ENCODE results near the gene RNLS. TPM values are rescaled to one million over a fixed set of nuclear protein-coding genes. Genes with fewer than 3 reads are reported as not detected.

The RNLS gene
- total RNA-seq, 2 donors from 2014 or later, result 21.7 to 31.8 TPM

GRCh38 chr10:88541116-88541626, 41.9 kb downstream of the RNLS start:
- Histone ChIP-seq H3K9me3 (no peaks in the 10 kb centered on the region), H3K36me3 (no peaks in the 10 kb centered on the region), H3K27me3 (replicated peaks; ENCODE audit: insufficient read depth) (no peaks in the 10 kb centered on the region), H3K4me3 (no peak overlapping the region), H3K4me1 (replicated peaks) (no peaks in the 10 kb centered on the region), H3K27ac (peak overlapping the region; percentile 40 to 57)
- WGBS, result 8% methylated on average over 5 of the region's 5 CpGs
- TF ChIP-seq POLR2A (IDR thresholded peaks at IDR 0.05), result no peak
- TF ChIP-seq CTCF (IDR thresholded peaks at IDR 0.05), result no peak
- peak; percentile 79 for TF ChIP-seq POLR2AphosphoS5 (IDR thresholded peaks at IDR 0.05)
- intact Hi-C loops (cut with DNase I), result no loop called here
- DNase-seq (ENCODE audit: low spot score), result no peak

- WGBS, result 30% methylated on average over 1 of the region's 1 CpG
- no peak for TF ChIP-seq POLR2A (IDR thresholded peaks at IDR 0.05)
- TF ChIP-seq POLR2AphosphoS5 (IDR thresholded peaks at IDR 0.05), result no peak
- TF ChIP-seq CTCF (IDR thresholded peaks at IDR 0.05), result no peak
- intact Hi-C loops (cut with DNase I), result no loop called here
- Histone ChIP-seq H3K4me3 (no peak overlapping the region), H3K27ac (peak overlapping the region; percentile 40 to 57), H3K27me3 (replicated peaks; ENCODE audit: insufficient read depth) (no peaks in the 10 kb centered on the region), H3K9me3 (no peaks in the 10 kb centered on the region), H3K4me1 (replicated peaks) (no peaks in the 10 kb centered on the region), H3K36me3 (no peaks in the 10 kb centered on the region)
- no peak for DNase-seq (ENCODE audit: low spot score)
Measured at GRCh38 chr10:88540351-88540750, 42.8 kb downstream of the RNLS start.

GRCh38 chr10:88538048-88538447, 45.1 kb downstream of the RNLS start:
- Histone ChIP-seq H3K27ac (no peak overlapping the region), H3K4me1 (replicated peaks) (no peaks in the 10 kb centered on the region), H3K9me3 (no peaks in the 10 kb centered on the region), H3K27me3 (replicated peaks; ENCODE audit: insufficient read depth) (no peaks in the 10 kb centered on the region), H3K4me3 (no peak overlapping the region), H3K36me3 (no peaks in the 10 kb centered on the region)
- intact Hi-C loops (cut with DNase I), result loop anchor here (10.0 kb wide), 1 partner anchor 63 kb away; no protein-coding TSS in a partner anchor
- no peak for DNase-seq (ENCODE audit: low spot score)
- whole genome bisulfite sequencing, result 54% methylated on average over 2 of the region's 2 CpGs
- no peak for TF ChIP-seq POLR2A (IDR thresholded peaks at IDR 0.05)
- TF ChIP-seq CTCF (IDR thresholded peaks at IDR 0.05), result no peak
- no peak for TF ChIP-seq POLR2AphosphoS5 (IDR thresholded peaks at IDR 0.05)

- no peaks in the 10 kb centered on the region for H3K4me1 ChIP-seq (replicated peaks)
- no peak overlapping the region for H3K4me3 ChIP-seq
- no peaks in the 10 kb centered on the region for H3K27me3 ChIP-seq (replicated peaks; ENCODE audit: insufficient read depth)
- TF ChIP-seq POLR2A (IDR thresholded peaks at IDR 0.05) (no peak), POLR2AphosphoS5 (IDR thresholded peaks at IDR 0.05) (no peak), CTCF (IDR thresholded peaks at IDR 0.05) (no peak)
- H3K36me3 ChIP-seq, result no peaks in the 10 kb centered on the region
- H3K27ac ChIP-seq, result no peak overlapping the region
- intact Hi-C loops (cut with DNase I), result loop anchor here (10.0 kb wide), 1 partner anchor 63 kb away; no protein-coding TSS in a partner anchor
- no peaks in the 10 kb centered on the region for H3K9me3 ChIP-seq
- DNase-seq (ENCODE audit: low spot score), result no peak
- 89% methylated on average over 2 of the region's 2 CpGs for WGBS
Measured at GRCh38 chr10:88537322-88537721, 45.8 kb downstream of the RNLS start.

GRCh38 chr10:88536437-88536836, 46.7 kb downstream of the RNLS start:
- no peak overlapping the region for H3K27ac ChIP-seq
- H3K27me3 ChIP-seq (replicated peaks; ENCODE audit: insufficient read depth), result no peaks in the 10 kb centered on the region
- intact Hi-C loops (cut with DNase I), result loop anchor here (10.0 kb wide), 1 partner anchor 62 kb away; no protein-coding TSS in a partner anchor
- DNase-seq (ENCODE audit: low spot score), result no peak
- no peak overlapping the region for H3K4me3 ChIP-seq
- 96% methylated on average over 4 of the region's 4 CpGs for WGBS
- no peaks in the 10 kb centered on the region for H3K9me3 ChIP-seq
- no peaks in the 10 kb centered on the region for H3K4me1 ChIP-seq (replicated peaks)
- no peaks in the 10 kb centered on the region for H3K36me3 ChIP-seq
- TF ChIP-seq POLR2A (IDR thresholded peaks at IDR 0.05), result no peak
